PC-3 (cell line): ENCODE data around the gene DEFB108B.
"Not testable (repeated sequence)": the region's sequence is repeated elsewhere in the genome, so short reads cannot be mapped to it uniquely, and the experiment has no call there.

Experiments
- CTCF ChIP-seq: fragments of 300-600 bp; sonication (generic); conservative IDR thresholded peaks from 2 replicates; pipeline ENCODE4 v1.5.1; 2017; ENCODE audit warnings: antibody characterized with exemption, low read depth, mild to moderate bottlenecking, low read length
- EZH2 ChIP-seq: fragments of 300-600 bp; sonication (generic); IDR thresholded peaks from one replicate; pipeline ENCODE4 v1.6.1; 2017; ENCODE audit warnings: antibody characterized with exemption, mild to moderate bottlenecking, low read length; ENCODE audit not compliant: unreplicated experiment
- EZH2phosphoT487 ChIP-seq: fragments of 300-600 bp; sonication (generic); IDR thresholded peaks from 2 replicates; pipeline ENCODE4 v1.6.1; 2018; ENCODE audit warnings: mild to moderate bottlenecking, antibody characterized with exemption, low read length, borderline replicate concordance

DNA sequence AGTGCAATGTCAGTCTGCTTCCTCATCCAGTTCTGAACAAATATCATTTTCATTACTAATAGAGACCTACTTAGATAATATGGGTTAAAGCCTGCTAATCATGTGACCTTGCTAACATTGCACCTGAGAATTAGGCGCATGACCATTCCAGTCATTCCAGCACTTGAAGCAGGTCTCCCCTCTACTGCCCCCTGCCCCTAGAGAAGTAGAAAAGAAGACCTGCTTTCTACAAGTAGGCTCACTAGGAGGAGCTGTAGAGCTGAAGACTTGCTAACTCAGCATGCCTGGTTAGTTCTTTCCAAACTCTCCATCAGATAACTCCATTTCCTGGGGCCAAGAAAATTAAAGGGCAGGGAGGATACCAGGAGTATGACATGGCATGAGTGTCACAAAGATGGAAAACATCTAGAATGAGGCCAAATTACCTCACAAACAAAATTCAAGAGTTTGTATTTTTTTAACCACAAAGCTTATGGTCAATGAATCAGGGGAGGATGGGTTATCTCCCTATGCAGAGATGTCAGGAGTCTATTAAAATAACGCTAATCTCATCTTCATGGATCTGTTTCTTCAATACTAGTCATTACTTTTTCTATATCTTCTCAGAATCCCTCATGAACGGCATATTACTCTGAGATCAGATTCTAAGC is 31.1 kb downstream of the DEFB108B start:
- peak; percentile 67 for TF ChIP-seq CTCF
- TF ChIP-seq EZH2, EZH2phosphoT487: not testable (repeated sequence)
